ENCODE data around the gene SMIM27.
A peak's percentile ranks its signal among the peaks of the same experiment; 100 is the strongest.
"Not testable (repeated sequence)": the region's sequence is repeated elsewhere in the genome, so short reads cannot be mapped to it uniquely, and the experiment has no call there.

SMIM27 gene, protein sequence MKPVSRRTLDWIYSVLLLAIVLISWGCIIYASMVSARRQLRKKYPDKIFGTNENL
- total RNA-seq, result 4.4 to 8.8 (median 6.0) reads per million in 4 donors

- peak; percentile 83 to 92 (median 87) for DNase-seq
These were observed at the start of gene SMIM27, which contains the start of gene TOPORS for GRCh38 chr9:32552172-32552872. SMIM27 (plus strand) TSS chr9:32552327; CDS start chr9:32552435, 108 bp downstream. TOPORS (minus strand) TSS chr9:32552586; CDS start chr9:32552436, 150 bp downstream.

DNA sequence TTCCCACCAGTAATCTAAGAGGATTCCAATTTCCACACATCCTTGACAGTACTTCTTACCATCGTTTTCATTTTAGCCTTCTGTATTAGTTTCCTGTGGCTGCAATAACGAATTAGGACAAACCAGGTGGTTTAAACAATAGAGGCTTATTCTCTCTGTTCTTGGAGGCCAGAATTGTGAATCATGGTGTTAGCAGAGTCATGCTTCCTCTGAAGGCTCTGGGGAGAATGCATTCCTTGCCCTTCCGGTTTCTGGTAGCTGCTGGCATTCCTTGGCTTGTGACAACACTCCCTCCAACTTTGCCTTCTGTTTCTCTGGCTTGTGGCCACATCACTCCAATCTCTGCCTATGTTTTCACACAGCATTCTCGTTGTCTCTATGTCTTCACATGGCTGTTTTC, 49.7 kb upstream of the SMIM27 start:
- DNase-seq, result no peak

GRCh38 chr9:32503008-32503407, 49.1 kb upstream of the SMIM27 start:
- DNase-seq, result no peak

- no peak for DNase-seq
These were observed 43.4 kb upstream of the SMIM27 start for GRCh38 chr9:32508728-32509127.

GRCh38 chr9:32516241-32516640, 35.9 kb upstream of the SMIM27 start:
- no peak for DNase-seq

DNA sequence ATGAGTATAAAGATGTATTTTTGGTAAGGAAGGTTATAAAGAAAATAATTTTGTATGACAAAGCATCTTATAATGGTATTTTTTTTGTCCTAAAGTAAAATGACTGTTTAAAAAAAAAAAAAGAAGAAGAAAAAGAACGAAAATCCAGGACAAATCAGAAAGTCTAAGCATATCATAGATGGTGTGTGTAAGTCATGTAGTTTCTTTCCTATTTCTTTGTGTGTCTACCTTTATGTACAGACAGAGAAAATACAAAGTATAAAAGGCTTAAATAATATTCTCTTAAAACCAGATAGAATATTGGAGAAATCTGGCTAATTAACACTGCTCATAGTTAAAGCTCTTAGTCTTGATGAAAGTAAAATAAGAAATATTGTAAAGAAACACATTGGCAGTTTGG, 33.9 kb upstream of the SMIM27 start:
- no peak for DNase-seq

DNA sequence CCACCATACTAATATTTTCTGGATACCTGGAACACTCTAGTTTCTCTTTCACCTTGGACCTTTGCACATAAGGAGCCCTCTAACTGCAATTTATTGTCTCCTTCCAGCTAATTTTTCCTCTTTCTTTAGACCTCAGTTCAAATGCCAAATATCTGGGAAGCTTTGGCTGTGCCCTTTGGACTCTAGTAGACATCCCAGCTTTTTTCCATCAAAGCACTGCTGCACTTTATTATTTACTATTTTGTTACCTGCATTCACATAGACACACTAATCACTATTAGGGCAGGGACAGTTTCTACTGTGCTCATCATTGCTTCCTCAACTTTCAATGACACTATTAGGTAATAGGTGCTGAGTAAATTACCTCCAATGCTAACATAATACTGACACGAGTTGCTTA, 28.2 kb upstream of the SMIM27 start:
- DNase-seq, result no peak

DNA sequence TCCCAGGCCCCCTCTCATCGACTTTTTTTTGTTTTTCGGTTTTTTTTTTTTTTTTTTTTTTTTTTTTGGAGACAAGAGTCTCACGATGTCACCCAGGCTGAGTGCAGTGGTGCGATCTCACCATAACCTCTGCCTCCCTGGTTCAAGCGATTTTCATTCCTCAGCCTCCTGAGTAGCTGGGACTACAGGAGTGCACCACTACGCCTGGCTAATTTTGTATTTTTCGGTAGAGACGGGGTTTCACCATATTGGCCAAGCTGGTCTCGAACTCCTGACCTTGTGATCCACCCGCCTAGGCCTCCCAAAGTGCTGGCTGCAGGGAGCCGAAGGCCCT, 27.6 kb upstream of the SMIM27 start:
- not testable (repeated sequence) for DNase-seq

GRCh38 chr9:32524892-32525708, 27.0 kb upstream of the SMIM27 start:
- DNase-seq, result peak in 3 of 5 donors; percentile 6 to 28 (median 10)

GRCh38 chr9:32525709-32526030, 26.5 kb upstream of the SMIM27 start:
- no peak for DNase-seq

DNA sequence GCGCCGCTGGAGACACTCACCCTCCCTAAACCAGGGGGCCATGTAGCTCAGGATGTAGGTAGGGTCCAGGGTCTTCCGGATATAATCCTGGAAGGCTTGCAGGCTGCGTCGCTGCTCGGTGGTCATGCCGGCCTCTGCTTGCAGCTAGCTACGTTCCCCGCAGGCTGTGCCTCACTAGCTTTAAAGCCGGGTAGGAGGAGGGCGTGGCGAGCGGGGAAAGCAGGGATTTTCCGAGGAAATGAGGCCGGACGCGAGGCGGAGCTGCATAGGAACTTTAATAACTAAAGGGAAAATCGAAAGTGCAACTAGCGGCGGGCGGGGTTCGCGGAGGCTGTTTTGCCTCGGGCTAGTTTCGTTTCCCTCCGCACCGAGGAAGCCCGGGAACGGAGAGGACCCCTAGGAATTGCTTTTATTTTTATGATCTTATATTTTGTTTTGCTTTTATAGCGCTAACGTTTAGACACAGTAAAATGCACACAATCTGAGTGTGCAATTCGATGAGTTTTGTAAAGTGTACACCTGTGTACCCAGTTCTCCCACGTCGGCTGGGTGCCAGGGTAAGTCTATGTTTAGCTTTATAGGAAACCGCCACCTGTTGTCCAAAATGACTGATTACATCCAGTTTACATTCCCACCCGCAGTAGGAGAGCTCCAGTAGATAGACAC, 26.0 kb upstream of the SMIM27 start, which contains the start of gene RIGI:
Gene RIGI, minus strand, starts transcription at position 156 of the 666 bp plus-strand sequence. Its CDS starts 30 bp downstream, at position 126.
- DNase-seq, result peak; percentile 61 to 88 (median 82)

DNA sequence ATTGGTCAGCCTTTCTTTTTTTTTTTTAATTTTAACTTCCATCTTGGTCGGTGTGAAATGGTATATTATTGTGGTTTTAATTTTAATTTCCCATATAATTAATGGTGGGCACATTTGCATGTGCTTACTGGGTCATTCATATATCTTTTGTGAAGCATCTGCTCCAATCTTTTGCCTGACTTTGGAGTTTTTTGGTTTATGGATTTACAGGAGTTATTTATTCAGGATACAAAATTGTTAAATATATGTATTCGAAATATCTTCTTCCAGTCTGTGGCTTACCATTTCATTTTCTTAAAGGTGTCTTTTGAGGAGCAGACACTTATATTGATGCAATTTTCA, 25.4 kb upstream of the SMIM27 start:
- DNase-seq, result no peak

DNA sequence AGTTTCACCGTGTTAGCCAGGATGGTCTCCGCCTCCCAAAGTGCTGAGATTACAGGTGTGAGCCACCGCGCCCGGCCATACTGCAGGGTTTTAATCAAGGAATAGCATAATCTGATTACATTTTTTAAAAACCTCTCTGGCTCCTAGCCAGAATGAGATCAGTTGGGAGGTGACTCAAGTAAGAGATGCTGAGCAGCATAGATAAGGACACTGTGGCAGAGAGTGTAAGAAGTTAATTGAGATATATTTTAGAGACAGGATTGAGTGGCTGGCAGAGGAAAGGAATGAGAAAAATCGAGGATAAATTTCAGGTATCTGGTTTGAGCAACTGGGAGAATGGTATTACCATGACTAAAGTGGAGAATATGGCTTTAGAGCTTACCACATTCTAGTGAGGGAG, 18.8 kb upstream of the SMIM27 start:
- no peak for DNase-seq

DNA sequence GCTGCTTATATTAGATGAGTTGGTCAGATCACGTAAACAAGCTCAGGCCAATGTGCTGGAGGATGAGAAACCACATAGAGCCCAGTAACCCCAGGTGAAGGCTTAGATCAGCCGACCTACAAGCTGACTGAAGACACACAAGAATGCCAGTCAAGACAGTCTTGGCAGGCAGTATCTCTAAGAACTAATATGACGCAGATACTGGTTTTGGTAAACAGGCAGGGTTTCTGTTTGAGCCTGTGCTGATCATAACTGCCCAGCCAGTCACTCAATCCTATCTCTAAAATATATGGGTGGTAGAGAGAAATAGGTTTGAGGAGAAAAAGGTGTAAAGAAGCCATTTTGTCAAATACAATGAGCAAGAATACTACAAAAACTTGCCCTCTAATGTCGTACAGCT, 18.3 kb upstream of the SMIM27 start:
- DNase-seq, result no peak

DNA sequence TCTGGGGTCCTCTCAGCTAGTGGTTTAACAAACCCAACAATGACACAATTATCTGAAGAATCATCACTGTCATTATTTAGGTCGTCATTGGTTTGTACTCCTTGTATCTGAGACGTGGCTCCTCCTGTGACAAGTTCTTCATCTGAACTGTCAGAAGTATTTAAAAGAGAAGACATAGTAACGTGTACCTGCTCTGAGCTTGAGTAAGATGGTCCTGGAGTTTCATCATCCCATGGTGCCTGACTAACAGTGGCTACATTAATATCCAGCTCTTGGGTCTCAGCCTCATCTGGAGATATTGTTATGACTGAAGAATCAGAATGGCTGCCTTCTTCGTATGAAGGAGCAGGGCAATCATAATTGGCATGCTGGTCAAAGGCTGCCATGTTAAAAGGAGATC, 9.1 kb upstream of the SMIM27 start:
- no peak for DNase-seq

GRCh38 chr9:32545884-32546283, 6.2 kb upstream of the SMIM27 start:
- no peak for DNase-seq

GRCh38 chr9:32548213-32548612, 3.9 kb upstream of the SMIM27 start:
- DNase-seq, result not testable (repeated sequence)

- DNase-seq, result no peak
These were observed 2.0 kb upstream of the SMIM27 start for GRCh38 chr9:32550150-32550561.

DNA sequence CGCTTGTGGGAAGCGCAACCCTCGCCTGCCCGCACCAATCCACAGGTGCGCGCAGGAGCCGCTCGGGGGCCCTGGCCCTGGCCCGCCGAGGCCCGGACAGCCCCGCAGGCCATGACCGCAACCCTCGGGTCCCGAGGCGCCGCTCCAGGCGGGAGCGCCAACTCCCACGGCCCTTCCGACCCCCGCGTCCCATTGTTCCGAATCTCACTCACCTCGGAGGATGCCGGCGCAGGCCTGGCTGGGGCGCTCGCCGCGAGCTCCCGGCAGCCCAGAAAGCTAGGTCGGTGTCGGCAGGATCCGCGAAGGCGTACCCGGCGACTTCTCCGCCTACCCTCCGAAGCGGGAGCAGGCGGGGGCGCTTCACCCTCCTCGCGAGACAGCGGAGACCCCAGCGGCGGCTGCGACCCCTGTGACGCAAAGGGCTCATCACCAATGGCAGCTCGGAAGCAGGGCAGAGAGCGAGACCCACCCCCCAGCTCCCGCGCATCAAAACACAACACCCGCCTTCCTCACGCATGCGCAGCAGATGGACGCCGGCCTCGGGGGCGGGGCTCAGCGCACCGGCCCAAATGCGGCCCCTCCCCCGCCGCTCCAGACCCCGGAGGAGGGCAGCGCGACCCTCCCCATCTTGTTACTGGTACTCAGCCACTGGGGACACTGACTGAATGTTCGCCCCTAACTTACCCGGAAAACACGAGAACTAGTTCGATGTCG, 1.4 kb upstream of the SMIM27 start:
- peak; percentile 93 to 96 (median 94) for DNase-seq

DNA sequence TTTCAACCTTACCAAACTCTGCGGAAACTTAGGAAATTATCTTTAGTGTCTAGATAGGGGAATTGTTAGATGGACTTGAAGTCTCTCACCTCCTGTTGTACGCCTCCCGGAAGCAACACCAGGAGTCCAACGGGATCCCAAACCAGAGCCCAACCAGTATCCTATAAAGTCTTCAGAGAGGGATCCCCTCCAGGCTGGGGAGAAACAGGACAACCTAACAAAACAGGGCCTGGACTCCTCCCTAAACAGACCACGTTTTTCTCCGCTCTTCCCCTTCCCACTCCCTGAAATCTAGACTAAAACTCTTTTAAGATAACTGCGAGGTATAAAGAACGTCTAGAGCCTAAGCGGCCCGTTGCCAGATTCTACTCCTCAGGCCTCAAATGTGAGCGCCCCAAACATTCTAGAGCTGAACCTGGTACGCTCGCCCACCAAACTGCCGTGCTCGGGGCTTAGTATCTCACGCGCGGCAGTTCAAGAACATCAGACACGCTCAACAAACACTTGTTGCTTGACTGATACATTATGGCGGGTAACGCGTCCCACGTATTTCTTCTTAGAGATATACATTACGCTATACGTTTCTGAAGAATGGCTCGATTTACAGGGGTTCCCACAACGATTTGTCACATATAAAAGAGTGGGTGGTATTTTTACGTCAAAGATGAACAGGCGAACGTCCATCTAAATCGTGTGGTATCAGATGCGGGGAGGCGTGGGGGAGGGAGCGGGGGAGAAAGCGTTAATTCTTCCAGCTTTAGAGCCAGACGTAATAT, 663 bp upstream of the SMIM27 start:
- peak; percentile 13 to 56 (median 32) for DNase-seq

DNA sequence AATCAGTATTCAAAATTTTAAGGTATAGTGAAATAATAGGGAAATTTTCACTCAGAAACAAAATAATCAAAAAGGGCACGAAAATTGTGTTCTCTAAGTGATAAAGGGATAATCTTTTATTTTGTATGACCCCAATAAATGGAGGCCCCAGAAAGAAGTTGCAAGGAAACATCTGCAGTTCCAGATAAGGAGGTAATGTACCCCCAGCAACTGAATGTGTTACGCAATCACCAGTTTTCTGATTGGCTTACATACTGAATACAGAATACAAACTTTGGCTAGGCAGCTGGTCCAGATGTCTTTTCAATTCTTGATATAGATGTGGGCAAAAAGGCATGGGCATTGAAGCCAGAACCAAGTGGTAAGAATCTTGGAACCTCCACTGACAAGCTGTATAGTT, 2.0 kb downstream of the SMIM27 start:
- no peak for DNase-seq

DNA sequence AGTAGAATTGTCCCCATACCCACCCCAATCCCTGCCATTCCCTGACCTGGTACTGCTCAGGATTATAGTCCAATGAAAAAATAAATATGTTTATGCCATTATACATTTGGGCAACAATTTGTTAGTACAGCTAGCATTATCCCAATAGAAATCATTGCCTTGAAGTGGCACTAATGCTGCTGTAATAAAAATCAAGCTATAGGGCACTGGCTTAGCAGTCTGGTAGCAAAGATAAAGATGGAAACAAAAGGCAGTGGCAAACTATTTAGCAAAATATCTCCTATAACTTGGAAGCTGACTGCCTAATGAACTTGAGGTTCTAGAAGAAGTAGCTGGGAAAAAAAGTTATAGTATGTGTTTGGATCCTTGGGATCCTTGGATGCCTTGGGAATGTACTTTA, 2.5 kb downstream of the SMIM27 start:
- DNase-seq, result no peak
